Left lung (tissue), 10 donors: ENCODE measurements around the gene DNAH8. TPM values are rescaled to one million over a fixed set of nuclear protein-coding genes. Genes with fewer than 3 reads are reported as not detected.

Source experiments
- ATAC-seq: fragments of 200-7000 bp; cut with Tn5 transposase; one replicate; pipeline ENCODE4 v1.9.1; 2020; ENCODE audit warnings: moderate library complexity
- DNase-seq, 4 donors: peaks; one replicate each; pipeline ENCODE4 v3.0.0-alpha.2; 2013 to 2020
- H3K27ac ChIP-seq, 2 donors: fragments of 200-600 bp; sonication (generic) in 1 of 2; one replicate each; pipeline versions ENCODE4 v1.5.0 to v1.8.0; 2020 to 2021
- H3K27me3 ChIP-seq, 2 donors: fragments of 200-600 bp; sonication (generic) in 1 of 2; one replicate each; pipeline versions ENCODE4 v1.5.0 to v1.8.0; 2020 to 2021
- H3K36me3 ChIP-seq, 2 donors: fragments of 200-600 bp; sonication (generic) in 1 of 2; one replicate each; pipeline versions ENCODE4 v1.5.0 to v1.8.0; 2020 to 2021
- H3K4me1 ChIP-seq, 2 donors: fragments of 200-600 bp; one replicate each; pipeline ENCODE4 v1.8.0; 2021
- H3K4me3 ChIP-seq, 2 donors: fragments of 200-600 bp; sonication (generic) in 1 of 2; one replicate each; pipeline versions ENCODE4 v1.5.0 to v1.8.0; 2020 to 2021; ENCODE audit warnings: mild to moderate bottlenecking in 1 of 2
- H3K9me3 ChIP-seq, 2 donors: fragments of 200-600 bp; sonication (generic) in 1 of 2; one replicate each; pipeline versions ENCODE4 v1.5.0 to v1.8.0; 2020 to 2021
- CTCF ChIP-seq, 2 donors: fragments of 200-600 bp; sonication (generic) in 1 of 2; IDR thresholded peaks; one replicate each; pipeline versions ENCODE4 v1.5.0 to v1.8.0; 2021; ENCODE audit warnings: antibody characterized with exemption in 2 of 2
- intact Hi-C, 2 donors: fragments of 100-400 bp; cut with DNase I; formaldehyde crosslinking; loops; one replicate each; pipeline versions ENCODE4 v1.11.2 to v1.14.2; 2022
- polyA plus RNA-seq, 6 donors: library from polyadenylated mRNA; unstranded; fragments of 120-200 nt; gene quantifications; one replicate each; pipeline ENCODE4 v1.2.1, GENCODE V29; 2013; ENCODE audit not compliant: insufficient read length in 6 of 6
- total RNA-seq, 2 donors: library from RNA; stranded (reverse); fragmentation: NEBNext Ultra II Directional; extraction: Animal tissue kit (Norgen Biotek cat#: 25700); gene quantifications; one replicate each; pipeline ENCODE4 v1.2.1, GENCODE V29; 2021
- donor health status: DM: no; HTN: yes; CAD: no.
- donor health status: DM: no; HTN: no; CAD: no.

DNAH8 gene
- total and polyA plus RNA-seq, 8 donors: 0.03 to 0.34 (median 0.08) TPM

DNA sequence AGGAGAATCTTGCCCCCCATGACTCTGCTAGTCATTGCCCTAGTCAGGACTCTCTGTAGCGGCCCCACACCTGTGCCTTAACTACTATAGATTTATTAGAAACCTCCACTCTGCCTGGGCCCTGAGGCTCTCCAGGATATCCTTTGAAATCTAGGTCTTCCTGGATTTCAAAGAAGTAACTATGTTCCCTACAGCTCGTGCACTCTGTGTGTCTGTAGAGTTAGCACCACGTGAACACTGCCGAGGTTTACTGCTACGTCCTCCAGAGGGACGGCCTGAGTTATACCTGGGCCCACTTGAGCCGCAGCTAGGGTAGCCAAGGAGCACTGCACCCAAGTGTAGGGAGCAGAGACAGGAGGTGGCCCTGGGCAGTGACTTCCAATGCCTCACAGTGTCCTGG lies 353.3 kb downstream of the DNAH8 start:
- H3K9me3 ChIP-seq: no peaks in the 10 kb centered on the region
- no peak for TF ChIP-seq CTCF (IDR thresholded peaks at IDR 0.05)
- H3K4me3 ChIP-seq: no peak overlapping the region
- intact Hi-C loops: no loop called here
- ATAC-seq: no peak
- H3K27me3 ChIP-seq: no peaks in the 10 kb centered on the region
- DNase-seq: no peak
- H3K27ac ChIP-seq: no peak overlapping the region
- no peaks in the 10 kb centered on the region for H3K4me1 ChIP-seq
- no peaks in the 10 kb centered on the region for H3K36me3 ChIP-seq

GRCh38 chr6:39072830-39073229 lies 357.7 kb downstream of the DNAH8 start:
- Histone ChIP-seq H3K27ac (no peak overlapping the region), H3K4me3 (no peak overlapping the region), H3K4me1 (no peaks in the 10 kb centered on the region), H3K27me3 (no peaks in the 10 kb centered on the region), H3K36me3 (no peaks in the 10 kb centered on the region), H3K9me3 (no peaks in the 10 kb centered on the region)
- intact Hi-C loops: no loop called here
- ATAC-seq (no peak), DNase-seq (no peak)
- TF ChIP-seq CTCF (IDR thresholded peaks at IDR 0.05): no peak

DNA sequence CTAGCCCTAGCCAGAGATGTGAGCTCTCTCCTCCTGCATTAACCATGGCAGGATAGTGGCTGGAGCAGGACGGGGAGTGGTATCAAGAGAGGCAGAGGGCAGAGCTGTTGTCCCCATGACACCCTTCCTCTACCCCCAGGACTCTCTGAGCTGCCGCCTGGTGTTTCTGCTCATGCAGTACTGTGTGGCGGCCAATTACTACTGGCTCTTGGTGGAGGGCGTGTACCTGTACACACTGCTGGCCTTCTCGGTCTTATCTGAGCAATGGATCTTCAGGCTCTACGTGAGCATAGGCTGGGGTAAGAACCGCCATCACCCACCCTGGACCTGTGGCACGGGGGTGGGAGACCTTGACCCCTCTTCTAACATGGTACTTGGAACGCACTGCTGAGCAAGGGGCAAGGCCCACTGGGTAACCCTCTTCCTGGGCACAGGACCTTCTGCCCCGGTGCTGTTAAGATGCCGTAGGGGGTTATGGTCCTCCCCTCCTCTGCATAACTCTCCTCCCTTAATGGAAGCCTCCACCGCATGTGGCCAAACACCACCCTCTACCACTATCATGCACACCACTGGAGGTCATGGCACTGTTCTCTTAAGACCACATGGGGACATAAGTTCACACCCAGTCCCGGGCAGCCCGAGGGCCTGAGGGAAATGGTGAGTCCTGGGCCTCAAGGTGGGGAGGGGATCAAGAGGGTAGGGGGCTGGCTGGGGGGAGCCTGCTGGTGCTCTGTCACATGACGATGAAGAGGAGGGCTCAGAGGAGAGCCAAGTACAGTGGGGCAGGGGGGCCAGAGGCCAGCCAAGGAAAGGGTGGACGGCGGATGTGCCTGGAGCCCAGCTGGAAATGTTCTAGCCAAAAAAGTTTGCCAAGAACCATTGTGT lies 358.6 kb downstream of the DNAH8 start:
- no peak overlapping the region for H3K27ac ChIP-seq
- no peaks in the 10 kb centered on the region for H3K4me1 ChIP-seq
- no peak overlapping the region for H3K4me3 ChIP-seq
- DNase-seq (no peak), ATAC-seq (no peak)
- no peaks in the 10 kb centered on the region for H3K36me3 ChIP-seq
- intact Hi-C loops: no loop called here
- H3K9me3 ChIP-seq: no peaks in the 10 kb centered on the region
- TF ChIP-seq CTCF (IDR thresholded peaks at IDR 0.05): no peak
- no peaks in the 10 kb centered on the region for H3K27me3 ChIP-seq

DNA sequence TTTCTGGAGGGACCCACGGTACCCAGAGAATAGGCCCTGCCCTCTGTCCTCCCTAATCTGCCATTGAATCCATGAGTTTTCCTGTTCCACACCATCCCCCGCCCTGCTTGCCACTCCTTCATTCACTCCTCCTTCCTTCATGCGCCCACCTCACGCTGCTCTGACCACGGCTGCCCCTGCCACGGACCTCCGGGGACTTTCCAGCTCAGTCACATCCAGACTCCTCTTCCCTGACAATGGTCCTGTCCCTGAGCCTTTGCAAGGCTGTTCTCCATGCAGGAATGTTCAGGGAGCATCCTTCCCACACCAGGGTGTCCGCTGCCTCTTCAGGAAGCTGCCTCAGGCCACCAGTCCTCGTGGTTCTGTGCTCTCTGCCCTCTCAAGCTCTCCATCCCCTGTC lies 359.4 kb downstream of the DNAH8 start:
- intact Hi-C loops: no loop called here
- no peak for TF ChIP-seq CTCF (IDR thresholded peaks at IDR 0.05)
- H3K9me3 ChIP-seq: no peaks in the 10 kb centered on the region
- no peak overlapping the region for H3K4me3 ChIP-seq
- H3K27me3 ChIP-seq: no peaks in the 10 kb centered on the region
- H3K4me1 ChIP-seq: no peaks in the 10 kb centered on the region
- DNase-seq (no peak), ATAC-seq (no peak)
- H3K36me3 ChIP-seq: no peaks in the 10 kb centered on the region
- no peak overlapping the region for H3K27ac ChIP-seq

- Histone ChIP-seq H3K27ac (no peak overlapping the region), H3K36me3 (no peaks in the 10 kb centered on the region), H3K27me3 (no peaks in the 10 kb centered on the region), H3K4me3 (no peak overlapping the region), H3K4me1 (no peaks in the 10 kb centered on the region), H3K9me3 (no peaks in the 10 kb centered on the region)
- DNase-seq (no peak), ATAC-seq (no peak)
- intact Hi-C loops: no loop called here
- TF ChIP-seq CTCF (IDR thresholded peaks at IDR 0.05): no peak
Observed at GRCh38 chr6:39075010-39075686, 360.0 kb downstream of the DNAH8 start.
